ENCODE results near the gene PLIN4.

PLIN4 gene

GRCh38 chr19:4524808-4525562 is 6.7 kb upstream of the PLIN4 start:
- DNase-seq (ENCODE audit: low read depth, low spot score): no peak

GRCh38 chr19:4523306-4524110 is 5.2 kb upstream of the PLIN4 start:
- no peak for DNase-seq (ENCODE audit: low read depth, low spot score)

GRCh38 chr19:4522291-4523002 is 4.2 kb upstream of the PLIN4 start:
- no peak for DNase-seq (ENCODE audit: low read depth, low spot score)

- no peak for DNase-seq (ENCODE audit: low read depth, low spot score)
Measured at GRCh38 chr19:4521888-4522242, 3.6 kb upstream of the PLIN4 start.

GRCh38 chr19:4521170-4521887 is 3.0 kb upstream of the PLIN4 start:
- no peak for DNase-seq (ENCODE audit: low read depth, low spot score)

- no peak for DNase-seq (ENCODE audit: low read depth, low spot score)
Measured at GRCh38 chr19:4519521-4520277, 1.4 kb upstream of the PLIN4 start.

GRCh38 chr19:4519172-4519496 is 848 bp upstream of the PLIN4 start:
- DNase-seq (ENCODE audit: low read depth, low spot score): no peak

- no peak for DNase-seq (ENCODE audit: low read depth, low spot score)
Measured at GRCh38 chr19:4517451-4518057, 732 bp downstream of the PLIN4 start.

GRCh38 chr19:4516939-4517300 is 1.4 kb downstream of the PLIN4 start:
- DNase-seq (ENCODE audit: low read depth, low spot score): no peak

GRCh38 chr19:4516199-4516938 is 1.9 kb downstream of the PLIN4 start:
- no peak for DNase-seq (ENCODE audit: low read depth, low spot score)

GRCh38 chr19:4515732-4516131 is 2.6 kb downstream of the PLIN4 start:
- no peak for DNase-seq (ENCODE audit: low read depth, low spot score)

- no peak for DNase-seq (ENCODE audit: low read depth, low spot score)
Measured at GRCh38 chr19:4513248-4513647, 5.0 kb downstream of the PLIN4 start.

- DNase-seq (ENCODE audit: low read depth, low spot score): no peak
Measured at GRCh38 chr19:4512070-4512469, 6.2 kb downstream of the PLIN4 start.

- DNase-seq (ENCODE audit: low read depth, low spot score): no peak
Measured at GRCh38 chr19:4511300-4512054, 6.8 kb downstream of the PLIN4 start.

- no peak for DNase-seq (ENCODE audit: low read depth, low spot score)
Measured at GRCh38 chr19:4510435-4511255, 7.6 kb downstream of the PLIN4 start.

- DNase-seq (ENCODE audit: low read depth, low spot score): no peak
Measured at GRCh38 chr19:4508698-4509097, 9.6 kb downstream of the PLIN4 start.

- DNase-seq (ENCODE audit: low read depth, low spot score): no peak
Measured at GRCh38 chr19:4507804-4508203, 10.5 kb downstream of the PLIN4 start.

- DNase-seq (ENCODE audit: low read depth, low spot score): no peak
Measured at GRCh38 chr19:4507150-4507452, 11.2 kb downstream of the PLIN4 start.
